GM10248 (cell line): ENCODE data around the gene ADTRP.

Experiments used
- CTCF ChIA-PET: fragments of 300-600 bp; sonication (Branson Sonifier 250); formaldehyde crosslinking; extraction: SDS; loops from one replicate; lab custom pipeline; 2021; ENCODE audit warnings: antibody characterized with exemption; lab: Yijun Ruan, JAX
- POLR2A ChIA-PET: fragments of 350-650 bp; sonication (Branson Sonifier 250); formaldehyde crosslinking; extraction: SDS; loops from one replicate; lab custom pipeline; 2020; ENCODE audit warnings: antibody characterized with exemption; lab: Yijun Ruan, JAX
- DNase-seq: peaks from one replicate; pipeline ENCODE4 v3.0.0; 2012; ENCODE audit errors: extremely low spot score
- CTCF ChIP-seq: IDR thresholded peaks from 2 replicates; pipeline ENCODE4 v1.5.1; 2012; ENCODE audit warnings: mild to moderate bottlenecking, low read depth; ENCODE audit errors: extremely low read depth, missing control alignments, control extremely low read depth

The ADTRP gene

DNA sequence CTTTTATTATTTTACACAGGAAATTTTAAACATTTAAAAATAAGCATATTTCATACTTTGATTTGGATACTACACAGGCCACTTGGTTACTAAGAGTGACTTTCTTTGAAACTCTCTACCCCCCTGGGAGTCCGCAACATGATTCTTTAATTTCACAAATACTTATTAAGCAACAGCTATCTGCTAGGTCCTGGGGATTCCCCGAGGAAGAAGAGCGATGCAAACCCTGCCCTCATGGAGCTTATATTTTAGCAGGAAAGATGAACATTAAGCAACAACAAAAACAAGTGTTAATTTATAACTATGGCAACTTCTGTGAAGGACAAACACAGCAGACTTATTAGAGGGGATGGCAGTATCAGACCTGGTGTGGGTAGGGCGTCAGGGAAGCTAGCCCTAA, 3.9 kb upstream of the ADTRP start:
- CTCF ChIA-PET = interaction anchor here (1.2 to 1.8 kb wide), 9 partner anchors 9 to 1420 kb away, joined by 3 to 11 read pairs (median 4); no protein-coding TSS in a partner anchor
- DNase-seq = no peak
- no peak for TF ChIP-seq CTCF
- POLR2A ChIA-PET = no interaction called here

GRCh38 chr6:11780097-11780428, 1.5 kb upstream of the ADTRP start:
- DNase-seq = no peak
- TF ChIP-seq CTCF = no peak
- CTCF ChIA-PET = interaction anchor here (1.0 to 1.4 kb wide), 3 partner anchors 9 to 38 kb away, joined by 3 read pairs; no protein-coding TSS in a partner anchor
- POLR2A ChIA-PET = no interaction called here

DNA sequence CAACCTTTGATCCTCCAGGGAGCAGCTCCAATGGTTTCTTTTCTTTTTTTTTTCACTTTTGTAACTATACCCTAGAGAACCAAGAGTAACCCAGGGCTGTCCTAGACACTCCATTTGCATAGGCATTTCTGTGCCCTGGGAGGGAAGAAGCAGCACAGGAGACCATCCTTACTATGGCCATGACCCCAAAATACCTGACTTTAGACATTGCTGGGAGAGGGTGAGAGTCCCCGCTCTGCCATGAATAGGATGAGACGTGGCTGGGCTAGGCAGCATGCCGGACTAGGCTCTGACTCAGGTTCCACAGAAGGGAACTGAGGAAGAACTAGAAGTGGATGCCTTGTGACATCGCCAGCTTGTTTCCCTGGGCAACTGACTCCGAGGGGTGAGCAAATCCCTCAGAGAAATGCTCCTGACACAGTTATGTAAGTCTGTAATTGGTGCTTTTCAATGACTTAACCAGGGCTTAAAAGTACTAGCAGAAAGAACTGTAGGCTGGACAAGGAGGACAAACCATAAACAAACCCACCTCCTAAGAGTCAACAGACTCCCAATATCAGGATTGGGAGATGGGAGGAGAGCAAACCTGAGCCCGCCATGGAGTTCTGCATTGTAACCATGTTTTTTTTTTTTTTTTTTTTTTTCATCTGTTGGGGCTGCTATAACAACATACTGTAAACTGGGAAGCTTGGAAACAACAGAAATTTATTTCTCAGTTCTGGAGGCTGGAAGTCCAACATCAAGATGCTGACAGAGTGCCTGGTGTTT, 910 bp upstream of the ADTRP start:
- POLR2A ChIA-PET = no interaction called here
- DNase-seq = no peak
- no peak for TF ChIP-seq CTCF
- CTCF ChIA-PET = interaction anchor here (1.1 to 2.7 kb wide), 4 partner anchors 9 to 41 kb away, joined by 3 to 12 read pairs (median 3); no protein-coding TSS in a partner anchor

GRCh38 chr6:11778036-11778435, 567 bp downstream of the ADTRP start:
- POLR2A ChIA-PET = no interaction called here

DNA sequence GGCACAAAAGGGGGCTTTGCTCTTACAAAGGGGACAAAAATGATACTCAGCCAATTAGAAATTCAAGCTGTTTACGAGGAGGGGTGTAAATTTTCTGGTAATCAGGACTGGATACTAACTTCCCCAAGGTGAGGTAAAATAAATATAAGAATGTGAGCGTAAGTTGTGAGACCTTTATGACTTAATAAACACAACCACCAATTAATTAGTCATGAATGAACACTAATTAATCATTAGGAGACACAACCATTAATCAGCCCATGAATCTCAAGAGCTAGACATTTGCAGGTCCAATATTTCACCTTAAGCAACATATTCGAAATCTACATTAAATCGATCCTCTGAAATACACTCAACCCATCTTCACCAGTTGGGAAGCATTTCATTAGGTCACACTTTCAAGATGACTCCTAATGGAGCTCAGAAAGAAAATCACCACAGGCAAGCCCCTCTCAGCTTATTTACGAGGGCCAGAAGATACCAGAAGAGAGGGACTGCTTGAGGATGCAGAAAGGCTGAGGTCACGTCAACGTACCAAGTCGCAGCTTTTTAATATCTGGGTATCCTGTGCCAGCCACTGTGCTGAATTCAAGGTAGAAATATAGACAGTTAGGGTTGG, 2.7 kb downstream of the ADTRP start:
- POLR2A ChIA-PET = no interaction called here
- TF ChIP-seq CTCF = no peak
- CTCF ChIA-PET = interaction anchor here (1.0 to 3.0 kb wide), 5 partner anchors 11 to 39 kb away, joined by 3 to 13 read pairs (median 4); no protein-coding TSS in a partner anchor

More at GRCh38 chr6:11778036-11778435, 567 bp downstream of the ADTRP start:
- CTCF ChIA-PET = interaction anchor here (1.1 to 3.0 kb wide), 7 partner anchors 9 to 64 kb away, joined by 3 to 12 read pairs (median 4); no protein-coding TSS in a partner anchor
- DNase-seq = no peak
- TF ChIP-seq CTCF = no peak

DNA sequence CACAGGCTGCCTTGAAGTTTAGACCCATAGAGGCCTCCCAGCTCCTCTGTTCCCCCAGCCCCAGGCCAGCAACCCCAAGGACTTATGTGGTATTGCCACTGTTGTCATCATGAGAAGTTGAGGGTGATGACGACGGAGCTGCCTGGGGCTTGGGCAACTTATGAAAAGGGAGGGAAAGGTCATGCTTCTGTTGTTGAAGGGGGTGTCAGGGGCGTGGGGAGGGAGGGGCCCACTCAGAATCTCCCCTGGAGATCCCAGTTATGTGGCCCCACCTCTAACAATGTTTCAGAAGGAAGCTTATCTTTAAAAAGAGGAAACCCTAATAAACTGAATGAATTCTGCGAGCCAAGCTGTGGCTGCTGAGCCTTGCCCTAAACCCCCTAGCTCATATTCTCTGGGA, 4.2 kb downstream of the ADTRP start:
- CTCF ChIA-PET = interaction anchor here (0.9 to 2.7 kb wide), 8 partner anchors 9 to 41 kb away, joined by 4 to 13 read pairs (median 5); no protein-coding TSS in a partner anchor
- POLR2A ChIA-PET = no interaction called here

More for the DNA sequence above, 2.7 kb downstream of the ADTRP start:
- no peak for DNase-seq

More for the DNA sequence above, 4.2 kb downstream of the ADTRP start:
- TF ChIP-seq CTCF = no peak
- no peak for DNase-seq
